Measurements from ENCODE around the gene GIMAP1. TPM values are rescaled to one million over a fixed set of nuclear protein-coding genes. Genes with fewer than 3 reads are reported as not detected.

The GIMAP1 gene
- total and polyA plus RNA-seq, 2 of the 8 experiments (the other 6 are each of a cell fraction or from before 2014, with no cell fraction given), result not detected

DNA sequence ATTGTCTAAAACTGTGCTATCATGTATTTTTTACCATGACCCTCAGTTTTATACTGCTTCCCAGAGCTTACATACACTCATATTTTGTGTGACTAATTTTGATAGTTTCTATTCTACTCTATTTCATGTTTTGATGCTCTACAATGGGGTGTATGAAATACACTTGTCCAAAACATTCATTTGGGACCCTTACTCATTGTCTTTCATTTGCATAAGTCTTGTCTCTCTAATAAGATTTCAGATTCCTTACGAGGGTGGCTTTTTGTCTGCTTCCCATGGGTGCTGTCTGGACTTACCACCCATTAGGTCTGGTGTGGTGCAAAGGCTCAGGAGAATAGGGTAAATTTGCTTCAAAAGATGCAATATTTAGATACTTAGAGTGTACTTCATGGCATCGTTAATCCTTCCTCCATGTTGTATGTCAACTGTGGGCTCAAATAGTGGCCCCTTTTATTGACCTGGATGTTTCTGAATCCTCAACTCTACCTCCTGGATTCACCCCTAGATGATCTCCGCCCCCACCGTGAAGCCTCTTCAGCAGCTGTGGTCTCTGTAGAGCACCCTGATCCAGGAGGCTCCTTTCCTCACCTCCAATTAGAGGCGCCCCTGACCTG is 17.2 kb downstream of the GIMAP1 start:
- Histone ChIP-seq H2BK20ac (ENCODE audit: low read length) (no peak overlapping the region), H3K27ac (ENCODE audit: low read depth, low read length) (no peak overlapping the region), H3K56ac (replicated peaks; ENCODE audit: insufficient read length, low read depth, low read length) (no peak overlapping the region), H2AFZ (ENCODE audit: low read length) (no peak overlapping the region), H4K5ac (ENCODE audit: insufficient read length, low read depth, low read length) (no peak overlapping the region), H3K4me2 (ENCODE audit: insufficient read depth in 1 of 2, low read depth in 2 of 2, low read length in 2 of 2) (no peak overlapping the region), H4K8ac (ENCODE audit: extremely low read depth, insufficient read depth, low read length) (no peak overlapping the region), H2BK12ac (ENCODE audit: low read depth, low read length) (no peak overlapping the region), H3K14ac (ENCODE audit: insufficient read length) (no peak overlapping the region), H4K91ac (replicated peaks; ENCODE audit: insufficient read length, low read length) (no peak overlapping the region), H3K9ac (replicated peaks in 1 of 4; ENCODE audit: extremely low read depth in 1 of 4, low read depth in 3 of 4, low read length in 3 of 4) (no peak overlapping the region), H3K4me3 (ENCODE audit: extremely low read depth in 1 of 4, insufficient read depth in 2 of 4, low read depth in 3 of 4, low read length in 4 of 4) (no peak overlapping the region), H3K79me1 (ENCODE audit: low read depth, low read length) (no peaks in the 10 kb centered on the region), H2BK15ac (ENCODE audit: low read length) (no peak overlapping the region), H2BK120ac (replicated peaks; ENCODE audit: low read depth, low read length) (no peak overlapping the region), H3K23me2 (ENCODE audit: low read depth, low read length) (no peaks in the 10 kb centered on the region), H2BK5ac (ENCODE audit: low read depth, low read length) (no peak overlapping the region), H3K4me1 (replicated peaks in 1 of 4; ENCODE audit: control insufficient read depth in 3 of 4, insufficient read depth in 4 of 4, low read length in 3 of 4) (peaks cover 0 to 2% (median 0%) of the 10 kb centered on the region in 4 experiments; a peak in 1 of 7 replicates), H3K18ac (ENCODE audit: extremely low read depth, low read length) (no peak overlapping the region), H3K36me3 (ENCODE audit: control insufficient read depth in 2 of 4, insufficient read depth in 4 of 4, low read length in 3 of 4) (peaks cover 0 to 5% (median 0%) of the 10 kb centered on the region in 4 experiments; a peak in 1 of 8 replicates), H4K20me1 (replicated peaks in 1 of 2; ENCODE audit: control insufficient read depth in 1 of 2, insufficient read depth in 2 of 2, low read length in 2 of 2) (peaks cover 10 to 34% of the 10 kb centered on the region in 2 experiments), H2AK5ac (ENCODE audit: low read depth, low read length) (no peak overlapping the region), H3K4ac (replicated peaks; ENCODE audit: insufficient read length, low read depth, low read length) (no peak overlapping the region), H3K79me2 (ENCODE audit: control insufficient read depth in 1 of 2, insufficient read depth in 2 of 2, low read length in 2 of 2) (no peaks in the 10 kb centered on the region), H3K27me3 (replicated peaks in 1 of 4; ENCODE audit: control insufficient read depth in 3 of 4, extremely low read depth in 1 of 4, insufficient read depth in 3 of 4, low read length in 3 of 4) (peaks cover 68 to 92% (median 80%) of the 10 kb centered on the region in 4 experiments), H3K9me3 (ENCODE audit: insufficient read depth in 2 of 2, low read depth in 1 of 2, low read length in 1 of 2) (peaks cover 3 to 13% of the 10 kb centered on the region in 2 experiments; a peak in 2 of 4 replicates), H3K23ac (ENCODE audit: insufficient read length) (no peak overlapping the region)
- ChIA-PET CTCF (ENCODE audit: partially characterized antibody) (interaction anchor here (1.0 kb wide), 1 partner anchor 46 kb away, joined by 3 read pairs; no protein-coding TSS in a partner anchor), POLR2A (ENCODE audit: partially characterized antibody) (no interaction called here)
- TF ChIP-seq ASH2L (IDR thresholded peaks at IDR 0.05; ENCODE audit: low read length), result no peak
- no peak for TF ChIP-seq CTBP2 (IDR thresholded peaks at IDR 0.05; ENCODE audit: borderline replicate concordance, insufficient read depth, insufficient read length, low read length)
- no peak for TF ChIP-seq KDM1A (IDR thresholded peaks at IDR 0.05; ENCODE audit: borderline replicate concordance, low read length)
- DNase-seq (ENCODE audit: low read depth in 1 of 2, low spot score in 2 of 2) (no peak), FAIRE-seq (no peak)
- 83% methylated on average over 5 of the region's 5 CpGs; no CpG with 5 or more reads in 1 of the 2 experiments for WGBS, 2 experiments (ENCODE audit: extremely low coverage in 1 of 2, insufficient coverage in 1 of 2, insufficient read length in 1 of 2, insufficient replicate concordance in 2 of 2, low coverage in 1 of 2, low lambda C conversion rate in 2 of 2, missing lambda C conversion rate in 1 of 2)

Measured in H1 (cell line).